Measurements from ENCODE around the gene GPBAR1.

GRCh38 chr2:218244665-218245064, 16.1 kb upstream of the GPBAR1 start:
- TF ChIP-seq CTCF (IDR thresholded peaks at IDR 0.05) (no peak), POLR2A (IDR thresholded peaks at IDR 0.05) (no peak), POLR2AphosphoS5 (IDR thresholded peaks at IDR 0.05; ENCODE audit: insufficient read depth in 1 of 2, low read depth in 1 of 2) (no peak)
